PFSK-1 (cell line): ENCODE data around the gene CHTF8. TPM values are rescaled to one million over a fixed set of nuclear protein-coding genes. Genes with fewer than 3 reads are reported as not detected.

ENCODE experiments used
- FOXP2 ChIP-seq: optimal IDR thresholded peaks from 2 replicates; pipeline ENCODE3; 2011; ENCODE audit warnings: borderline replicate concordance, control low read depth, inconsistent platforms; ENCODE audit not compliant: insufficient read depth; ENCODE audit errors: extremely low read length, extremely low read depth
- POLR2AphosphoS5 ChIP-seq: IDR thresholded peaks from 2 replicates; pipeline ENCODE4 v1.6.1; 2012; ENCODE audit warnings: low read depth, mild to moderate bottlenecking, control low read depth, low read length, moderate library complexity
- REST ChIP-seq, 2 experiments: IDR thresholded peaks; 2 replicates each; pipeline versions ENCODE4 v1.6.1 to v1.8.0; 2011 to 2012; ENCODE audit warnings: low read depth in 2 of 2, low read length in 2 of 2, control low read depth in 1 of 2, inconsistent platforms in 1 of 2, mild to moderate bottlenecking in 1 of 2, moderate library complexity in 1 of 2; ENCODE audit not compliant: insufficient read depth in 1 of 2
- SIN3A ChIP-seq: IDR thresholded peaks from 2 replicates; pipeline ENCODE4 v1.6.1; 2012; ENCODE audit warnings: mild to moderate bottlenecking, low read length, moderate library complexity, borderline replicate concordance; ENCODE audit not compliant: insufficient read depth
- TAF1 ChIP-seq: IDR thresholded peaks from 2 replicates; pipeline ENCODE4 v1.6.1; 2012; ENCODE audit warnings: low read length, control low read depth, borderline replicate concordance; ENCODE audit not compliant: insufficient read depth
- polyA plus RNA-seq: library from polyadenylated mRNA; unstranded; fragments of >200 nt; gene quantifications from one replicate; pipeline ENCODE4 v1.2.1, GENCODE V29; 2012; ENCODE audit warnings: low read depth, missing spikeins; ENCODE audit not compliant: insufficient read length

CHTF8 gene
- polyA plus RNA-seq = 77.1 TPM

- peak; percentile 43; the same call in 1 of the 2 replicates for TF ChIP-seq TAF1
- TF ChIP-seq REST (IDR thresholded peaks at IDR 0.05; ENCODE audit: insufficient read depth in 1 of 2, low read depth in 2 of 2, low read length in 2 of 2) = no peak
- peak; percentile 62; the same call in 1 of the 2 replicates for TF ChIP-seq POLR2AphosphoS5
- peak; percentile 36 for TF ChIP-seq FOXP2
- peak; percentile 90; the same call in 1 of the 2 replicates for TF ChIP-seq SIN3A
These were observed at the start of gene CHTF8, which contains the start of gene UTP4 for GRCh38 chr16:69132424-69133252. Gene CHTF8 (minus strand): TSS chr16:69132588. CDS start chr16:69121458, 11,130 bp downstream. Gene UTP4 (plus strand): TSS chr16:69132649. CDS start chr16:69133460, 811 bp downstream.

GRCh38 chr16:69180011-69180338 is 47.6 kb upstream of the CHTF8 start:
- TF ChIP-seq POLR2AphosphoS5 (no peak), REST (IDR thresholded peaks at IDR 0.05; ENCODE audit: insufficient read depth in 1 of 2, low read depth in 2 of 2, low read length in 2 of 2) (no peak), TAF1 (no peak), SIN3A (no peak), FOXP2 (no peak)

GRCh38 chr16:69179328-69180010 is 47.1 kb upstream of the CHTF8 start:
- TF ChIP-seq FOXP2 = no peak
- no peak for TF ChIP-seq POLR2AphosphoS5

GRCh38 chr16:69176033-69176800 is 43.8 kb upstream of the CHTF8 start:
- TF ChIP-seq FOXP2 = no peak
- no peak for TF ChIP-seq REST (IDR thresholded peaks at IDR 0.05; ENCODE audit: insufficient read depth in 1 of 2, low read depth in 2 of 2, low read length in 2 of 2)
- no peak for TF ChIP-seq TAF1
- no peak for TF ChIP-seq POLR2AphosphoS5
- no peak for TF ChIP-seq SIN3A

- TF ChIP-seq SIN3A = no peak
- TF ChIP-seq REST (IDR thresholded peaks at IDR 0.05; ENCODE audit: insufficient read depth in 1 of 2, low read depth in 2 of 2, low read length in 2 of 2) = no peak
- TF ChIP-seq TAF1 = no peak
- TF ChIP-seq POLR2AphosphoS5 = no peak
These were observed 39.1 kb upstream of the CHTF8 start for GRCh38 chr16:69171325-69172084.
